GM12865 (cell line): Measurements from ENCODE around the gene SPATA3.
"Not testable (repeated sequence)": the region's sequence is repeated elsewhere in the genome, so short reads cannot be mapped to it uniquely, and the experiment has no call there.

Experiments used
- DNase-seq: peaks from one replicate; pipeline ENCODE4 v3.0.0; 2010; ENCODE audit warnings: low read depth
- H3K4me3 ChIP-seq: 2 replicates; pipeline ENCODE4 v1.5.1; 2011; ENCODE audit warnings: mild to moderate bottlenecking, low read depth, low read length, control low read depth
- TF ChIP-seq, protein P1 (sequence below): IDR thresholded peaks from 2 replicates; pipeline ENCODE4 v1.5.1; 2011; ENCODE audit warnings: low read length, control low read depth, low read depth, inconsistent platforms; ENCODE audit not compliant: insufficient read depth; ENCODE audit errors: missing control alignments

Gene SPATA3

DNA sequence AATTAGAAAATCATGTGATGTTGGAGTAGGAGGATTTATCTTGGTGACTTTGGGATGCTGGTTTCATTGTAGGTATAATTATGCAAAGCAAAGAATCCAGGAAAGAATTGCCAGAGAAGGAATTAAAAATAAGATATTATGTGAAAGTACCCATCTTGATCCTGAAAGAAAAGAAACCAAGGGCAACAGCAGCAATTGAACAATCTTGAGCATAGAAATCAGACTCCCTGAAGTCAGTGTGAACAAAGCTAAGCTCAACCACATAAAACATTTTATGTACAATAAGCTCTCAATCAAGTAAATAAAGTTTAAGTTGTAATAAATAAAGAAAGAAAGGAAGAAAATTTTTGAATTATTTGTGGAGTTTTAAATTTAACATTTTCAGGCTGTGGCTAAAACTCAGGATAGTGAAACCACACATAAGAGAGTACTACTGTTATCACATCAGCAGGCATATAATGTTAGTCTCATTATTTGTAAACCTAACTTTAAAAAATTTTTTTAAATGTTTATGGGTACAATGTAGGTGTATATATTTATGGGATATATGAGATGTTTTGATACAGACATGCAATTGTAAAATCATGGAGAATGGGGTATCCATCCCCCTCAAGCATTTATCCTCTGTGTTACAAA lies 38.0 kb upstream of the SPATA3 start:
- TF ChIP-seq, protein P1, sequence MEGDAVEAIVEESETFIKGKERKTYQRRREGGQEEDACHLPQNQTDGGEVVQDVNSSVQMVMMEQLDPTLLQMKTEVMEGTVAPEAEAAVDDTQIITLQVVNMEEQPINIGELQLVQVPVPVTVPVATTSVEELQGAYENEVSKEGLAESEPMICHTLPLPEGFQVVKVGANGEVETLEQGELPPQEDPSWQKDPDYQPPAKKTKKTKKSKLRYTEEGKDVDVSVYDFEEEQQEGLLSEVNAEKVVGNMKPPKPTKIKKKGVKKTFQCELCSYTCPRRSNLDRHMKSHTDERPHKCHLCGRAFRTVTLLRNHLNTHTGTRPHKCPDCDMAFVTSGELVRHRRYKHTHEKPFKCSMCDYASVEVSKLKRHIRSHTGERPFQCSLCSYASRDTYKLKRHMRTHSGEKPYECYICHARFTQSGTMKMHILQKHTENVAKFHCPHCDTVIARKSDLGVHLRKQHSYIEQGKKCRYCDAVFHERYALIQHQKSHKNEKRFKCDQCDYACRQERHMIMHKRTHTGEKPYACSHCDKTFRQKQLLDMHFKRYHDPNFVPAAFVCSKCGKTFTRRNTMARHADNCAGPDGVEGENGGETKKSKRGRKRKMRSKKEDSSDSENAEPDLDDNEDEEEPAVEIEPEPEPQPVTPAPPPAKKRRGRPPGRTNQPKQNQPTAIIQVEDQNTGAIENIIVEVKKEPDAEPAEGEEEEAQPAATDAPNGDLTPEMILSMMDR: no peak
- H3K4me3 ChIP-seq: peak overlapping the region; percentile 81
- DNase-seq: no peak

DNA sequence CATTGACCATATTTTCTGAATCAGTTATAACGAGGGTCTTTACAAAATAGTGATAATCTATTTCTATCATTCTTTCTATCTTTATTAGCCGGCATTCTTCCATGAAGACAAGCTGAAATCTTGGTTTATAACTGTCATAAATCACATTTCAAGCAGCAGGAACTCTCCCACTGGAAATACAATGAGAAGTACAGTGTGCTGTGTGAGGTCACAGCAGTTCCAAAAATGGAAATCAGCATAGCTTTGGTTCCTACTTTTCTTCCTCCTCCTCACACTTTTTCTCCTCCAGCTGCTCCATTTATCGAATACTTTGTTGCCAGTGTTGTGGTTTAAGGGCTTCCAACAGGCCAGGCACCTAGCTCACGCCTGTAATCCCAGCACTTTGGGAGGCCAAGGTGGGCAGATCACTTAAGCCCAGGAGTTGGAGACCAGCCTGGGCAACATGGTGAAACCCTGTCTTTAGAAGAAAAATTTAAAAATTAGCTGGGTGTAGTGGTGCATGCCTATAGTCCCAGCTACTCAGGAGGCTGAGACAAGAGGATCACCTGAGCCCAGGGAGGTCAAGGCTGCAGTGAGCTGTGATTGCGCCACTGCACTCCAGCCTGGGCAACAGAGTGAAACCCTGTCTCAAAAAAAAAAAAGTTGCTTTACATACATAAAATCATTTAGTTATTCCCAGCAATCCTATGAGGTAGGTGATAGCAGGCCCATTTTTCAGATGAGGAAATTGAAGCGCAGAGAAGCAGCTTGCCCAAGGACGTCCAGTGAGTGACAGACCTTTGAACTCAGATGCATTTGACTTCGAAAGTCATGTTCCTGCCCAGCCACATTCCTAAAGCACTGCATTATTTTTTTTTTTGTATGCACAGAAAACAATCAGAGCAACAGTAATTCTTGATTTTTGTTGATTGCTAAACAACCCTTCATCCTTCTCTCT lies 36.8 kb upstream of the SPATA3 start:
- TF ChIP-seq, protein P1: no peak
- H3K4me3 ChIP-seq: no peak overlapping the region; the same call in 1 of the 2 replicates

DNA sequence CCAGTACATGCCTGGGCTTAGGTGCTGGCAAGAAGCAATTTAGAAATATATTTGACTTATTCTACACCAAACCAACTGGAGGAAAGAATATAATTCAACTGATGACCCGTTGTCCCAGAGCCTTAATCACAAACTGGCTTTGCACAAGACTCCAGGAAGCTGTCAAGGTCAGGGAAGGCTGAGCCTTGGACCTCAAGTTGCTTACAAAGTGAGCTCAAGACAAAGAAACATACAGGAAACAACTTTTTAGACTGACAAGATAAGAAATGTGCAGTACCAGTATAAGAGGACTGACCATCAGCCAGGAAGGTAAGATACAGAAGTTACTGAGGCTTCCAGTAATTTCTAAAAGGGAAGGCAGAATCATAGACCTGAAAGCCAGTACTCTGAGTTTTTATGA lies 35.9 kb upstream of the SPATA3 start:
- H3K4me3 ChIP-seq: no peak overlapping the region
- no peak for DNase-seq
- TF ChIP-seq, protein P1: no peak

More for the DNA sequence above, 36.8 kb upstream of the SPATA3 start:
- DNase-seq: no peak

DNA sequence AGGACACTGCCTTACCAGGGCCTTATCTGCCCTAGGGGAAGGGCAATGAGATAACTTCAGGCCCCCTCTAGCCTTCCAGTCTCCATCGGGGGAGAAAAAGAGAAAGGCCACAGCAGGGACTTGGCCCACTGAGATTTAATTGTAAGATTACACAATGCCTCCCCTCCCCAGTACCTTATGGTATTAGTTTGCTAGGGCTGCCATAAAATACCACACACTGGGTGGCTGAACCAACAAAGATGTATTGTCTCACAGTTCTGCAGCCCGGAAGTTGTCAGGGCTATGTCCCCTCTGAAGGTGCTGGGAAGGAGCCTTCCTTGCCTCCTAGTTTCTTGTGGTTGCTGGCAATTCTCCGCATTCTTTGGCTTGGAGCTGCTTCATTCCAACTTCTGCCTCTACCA lies 34.8 kb upstream of the SPATA3 start:
- DNase-seq: no peak
- H3K4me3 ChIP-seq: no peak overlapping the region
- TF ChIP-seq, protein P1: no peak

DNA sequence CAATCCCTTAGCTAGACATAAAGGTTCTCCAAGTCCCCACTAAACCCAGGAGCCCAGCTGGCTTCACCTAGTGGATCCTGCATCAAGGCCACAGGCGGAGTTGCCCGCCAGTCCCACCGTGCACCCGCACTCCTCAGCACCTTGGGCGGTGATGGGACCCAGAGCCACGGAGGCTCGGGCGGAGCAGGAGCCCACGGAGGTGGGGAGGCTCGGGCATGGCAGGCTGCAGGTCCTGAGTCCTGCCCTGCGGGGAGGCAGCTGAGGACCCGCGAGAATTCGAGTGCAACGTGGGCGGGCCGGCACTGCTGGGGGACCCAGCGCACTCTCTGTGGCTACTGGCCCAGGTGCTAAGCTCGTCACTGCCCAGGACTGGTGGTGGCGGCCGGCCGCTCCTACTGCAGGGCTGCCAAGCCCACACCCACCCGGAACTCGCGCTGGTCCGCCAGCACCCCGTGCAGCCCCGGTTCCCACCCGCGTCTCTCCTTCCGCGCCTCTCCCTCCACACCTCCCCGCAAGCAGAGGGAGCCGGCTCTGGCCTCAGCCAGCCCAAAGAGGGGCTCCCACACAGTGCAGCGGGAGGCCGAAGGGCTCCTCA lies 31.7 kb upstream of the SPATA3 start:
- TF ChIP-seq, protein P1: no peak
- no peak overlapping the region for H3K4me3 ChIP-seq
- DNase-seq: no peak

DNA sequence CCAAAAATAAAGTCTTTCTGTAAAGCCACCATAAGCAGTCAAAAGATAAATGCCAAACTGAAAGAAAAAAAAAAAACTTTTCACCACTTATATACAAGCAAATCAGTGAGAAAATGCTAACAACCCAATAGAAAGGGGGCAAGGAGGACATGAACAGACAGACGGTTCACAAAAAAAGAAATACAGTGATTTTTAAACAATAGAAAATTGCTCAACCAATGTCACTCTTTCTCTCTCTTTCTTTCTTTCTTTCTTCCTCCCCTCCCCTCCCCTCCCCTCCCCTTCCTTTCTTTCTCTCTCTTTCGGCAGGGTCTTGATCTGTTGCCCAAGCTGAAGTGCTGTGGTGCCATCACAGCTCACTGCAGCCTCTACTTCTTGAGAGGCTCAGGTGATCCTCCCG lies 28.8 kb upstream of the SPATA3 start:
- TF ChIP-seq, protein P1: no peak
- no peak for DNase-seq

DNA sequence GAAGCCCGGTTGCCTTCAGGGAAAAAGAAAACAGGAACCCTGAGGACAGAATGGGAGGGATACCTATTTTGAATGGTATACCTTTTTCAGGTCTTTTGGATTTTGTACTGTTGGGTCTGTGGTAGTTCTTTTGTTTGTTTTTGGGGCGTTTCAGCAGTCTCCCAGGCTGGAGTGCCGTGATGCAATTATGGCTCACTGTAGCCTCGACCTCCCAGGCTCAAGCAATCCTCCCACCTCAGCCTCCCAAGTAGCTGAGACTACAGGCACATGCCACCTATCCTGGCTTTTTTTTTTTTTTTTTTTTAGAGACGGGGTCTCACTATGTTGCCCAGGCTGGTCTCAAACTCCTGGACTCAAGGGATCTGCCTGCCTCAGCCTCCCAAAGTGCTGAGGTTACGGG lies 27.6 kb upstream of the SPATA3 start:
- H3K4me3 ChIP-seq: peak overlapping the region; percentile 62

More for the DNA sequence above, 28.8 kb upstream of the SPATA3 start:
- no peak overlapping the region for H3K4me3 ChIP-seq

More for the DNA sequence above, 27.6 kb upstream of the SPATA3 start:
- DNase-seq: not testable (repeated sequence)
